ENCODE data around the gene TRPC4AP. TPM values are rescaled to one million over a fixed set of nuclear protein-coding genes. Genes with fewer than 3 reads are reported as not detected.
A peak's percentile ranks its signal among the peaks of the same experiment; 100 is the strongest.

TRPC4AP gene
- total and polyA plus RNA-seq, 2 of the 8 experiments (the other 6 are each of a cell fraction or from before 2014, with no cell fraction given): 73.1 to 74.8 TPM

GRCh38 chr20:34978092-34978744, 114.4 kb downstream of the TRPC4AP start:
- Histone ChIP-seq H2BK120ac (replicated peaks; ENCODE audit: low read depth, low read length) (no peak overlapping the region), H2AK5ac (ENCODE audit: low read depth, low read length) (peak overlapping the region; percentile 75; the same call in 1 of the 2 replicates), H3K9ac (replicated peaks in 1 of 4; ENCODE audit: extremely low read depth in 1 of 4, low read depth in 3 of 4, low read length in 3 of 4) (no peak overlapping the region), H2AFZ (ENCODE audit: low read length) (no peak overlapping the region), H3K4me2 (ENCODE audit: insufficient read depth in 1 of 2, low read depth in 2 of 2, low read length in 2 of 2) (no peak overlapping the region), H3K79me2 (ENCODE audit: control insufficient read depth in 1 of 2, insufficient read depth in 2 of 2, low read length in 2 of 2) (no peaks in the 10 kb centered on the region), H4K91ac (replicated peaks; ENCODE audit: insufficient read length, low read length) (no peak overlapping the region), H3K23ac (ENCODE audit: insufficient read length) (no peak overlapping the region), H3K4me1 (replicated peaks in 1 of 4; ENCODE audit: control insufficient read depth in 3 of 4, insufficient read depth in 4 of 4, low read length in 3 of 4) (peaks cover 0 to 28% (median 9%) of the 10 kb centered on the region in 4 experiments; a peak in 5 of 7 replicates), H3K23me2 (ENCODE audit: low read depth, low read length) (no peaks in the 10 kb centered on the region), H3K4me3 (ENCODE audit: extremely low read depth in 1 of 4, insufficient read depth in 2 of 4, low read depth in 3 of 4, low read length in 4 of 4) (no peak overlapping the region), H4K20me1 (replicated peaks in 1 of 2; ENCODE audit: control insufficient read depth in 1 of 2, insufficient read depth in 2 of 2, low read length in 2 of 2) (no peaks in the 10 kb centered on the region), H3K9me3 (ENCODE audit: insufficient read depth in 2 of 2, low read depth in 1 of 2, low read length in 1 of 2) (no peaks in the 10 kb centered on the region), H4K8ac (ENCODE audit: extremely low read depth, insufficient read depth, low read length) (no peak overlapping the region), H3K56ac (replicated peaks; ENCODE audit: insufficient read length, low read depth, low read length) (no peak overlapping the region), H3K79me1 (ENCODE audit: low read depth, low read length) (no peaks in the 10 kb centered on the region), H3K14ac (ENCODE audit: insufficient read length) (no peak overlapping the region), H3K27ac (ENCODE audit: low read depth, low read length) (no peak overlapping the region), H2BK15ac (ENCODE audit: low read length) (no peak overlapping the region), H2BK12ac (ENCODE audit: low read depth, low read length) (peak overlapping the region; percentile 62; the same call in 1 of the 2 replicates), H3K36me3 (ENCODE audit: control insufficient read depth in 2 of 4, insufficient read depth in 4 of 4, low read length in 3 of 4) (no peaks in the 10 kb centered on the region), H3K18ac (ENCODE audit: extremely low read depth, low read length) (no peak overlapping the region), H3K4ac (replicated peaks; ENCODE audit: insufficient read length, low read depth, low read length) (peak overlapping the region; percentile 8), H4K5ac (ENCODE audit: insufficient read length, low read depth, low read length) (no peak overlapping the region), H2BK20ac (ENCODE audit: low read length) (no peak overlapping the region), H2BK5ac (ENCODE audit: low read depth, low read length) (no peak overlapping the region; the same call in 1 of the 2 replicates), H3K27me3 (replicated peaks in 1 of 4; ENCODE audit: control insufficient read depth in 3 of 4, extremely low read depth in 1 of 4, insufficient read depth in 3 of 4, low read length in 3 of 4) (peaks cover 0 to 9% (median 4%) of the 10 kb centered on the region in 4 experiments; a peak in 3 of 7 replicates)
- ChIA-PET CTCF (ENCODE audit: partially characterized antibody) (interaction anchor here (0.5 to 1.9 kb wide), 5 partner anchors 23 to 507 kb away, joined by 3 to 8 read pairs (median 4); no protein-coding TSS in a partner anchor), POLR2A (ENCODE audit: partially characterized antibody) (interaction anchor here (1.1 to 1.7 kb wide), 4 partner anchors 11 to 22 kb away, joined by 3 to 5 read pairs (median 4); partner anchors contain the start of gene MYH7B)
- DNase-seq (ENCODE audit: low read depth in 1 of 2, low spot score in 2 of 2): no peak
- FAIRE-seq: no peak
- 92% methylated on average over 10 of the region's 10 CpGs; no CpG with 5 or more reads in 1 of the 2 experiments for WGBS, 2 experiments (ENCODE audit: extremely low coverage in 1 of 2, insufficient coverage in 1 of 2, insufficient read length in 1 of 2, insufficient replicate concordance in 2 of 2, low coverage in 1 of 2, low lambda C conversion rate in 2 of 2, missing lambda C conversion rate in 1 of 2)
- TF ChIP-seq ATF2 (IDR thresholded peaks at IDR 0.05; ENCODE audit: low read length) (no peak), TAF7 (optimal IDR thresholded peaks at IDR 0.05; ENCODE audit: borderline replicate concordance, low read depth, low read length) (no peak), SUZ12 (IDR thresholded peaks at IDR 0.05; ENCODE audit: low read length) (no peak), POLR2A (IDR thresholded peaks at IDR 0.05; ENCODE audit: control extremely low read depth in 1 of 2, low read depth in 2 of 2, low read length in 2 of 2) (no peak), FOSL1 (IDR thresholded peaks at IDR 0.05; ENCODE audit: insufficient read depth, low read depth, low read length) (no peak), EZH2 (IDR thresholded peaks at IDR 0.05; ENCODE audit: low read depth, low read length, severe bottlenecking) (no peak), CEBPB (IDR thresholded peaks at IDR 0.05; ENCODE audit: low read depth, low read length) (no peak)

Measured in H1 (cell line).